HG02852 (cell line): Measurements from ENCODE around the gene CYB561A3.

Experiments
- ATAC-seq: cut with Tn5 transposase; IDR thresholded peaks from one replicate; pipeline ENCODE4 v1.9.1; 2021; ENCODE audit warnings: mild to moderate bottlenecking, moderate library complexity; ENCODE audit not compliant: unreplicated experiment

Gene CYB561A3

GRCh38 chr11:61369372-61370348 lies 8.0 kb upstream of the CYB561A3 start:
- peak; percentile 52 for ATAC-seq

DNA sequence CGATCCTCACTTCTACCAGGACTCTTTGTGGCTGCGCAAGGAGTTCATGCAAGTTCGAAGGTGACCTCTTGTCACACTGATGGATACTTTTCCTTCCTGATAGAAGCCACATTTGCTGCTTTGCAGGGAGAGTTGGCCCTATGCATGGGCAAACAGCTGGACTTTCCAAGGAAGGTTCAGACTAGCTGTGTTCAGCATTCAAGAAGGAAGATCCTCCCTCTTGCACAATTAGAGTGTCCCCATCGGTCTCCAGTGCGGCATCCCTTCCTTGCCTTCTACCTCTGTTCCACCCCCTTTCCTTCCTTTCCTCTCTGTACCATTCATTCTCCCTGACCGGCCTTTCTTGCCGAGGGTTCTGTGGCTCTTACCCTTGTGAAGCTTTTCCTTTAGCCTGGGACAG lies 7.0 kb upstream of the CYB561A3 start:
- ATAC-seq = no peak

DNA sequence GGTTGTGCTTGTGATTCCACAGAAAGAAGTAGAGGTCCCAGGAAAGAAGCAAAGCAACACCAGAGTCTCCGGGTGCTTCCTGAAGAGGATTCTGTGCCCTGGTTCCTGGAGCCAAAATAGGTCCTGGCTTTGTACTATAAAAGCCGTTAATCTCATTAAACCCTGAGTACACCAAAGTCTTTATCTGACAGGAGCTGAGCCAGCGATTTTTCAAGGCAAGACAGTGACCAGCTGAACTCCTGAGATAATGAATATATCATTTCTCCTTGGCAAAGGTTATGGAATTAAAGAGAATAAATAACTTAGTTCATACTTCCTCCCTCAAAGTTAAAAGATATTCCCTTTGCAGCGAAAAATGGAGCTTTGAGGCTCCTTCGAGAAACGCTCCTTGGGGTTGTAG lies 5.7 kb upstream of the CYB561A3 start:
- no peak for ATAC-seq

DNA sequence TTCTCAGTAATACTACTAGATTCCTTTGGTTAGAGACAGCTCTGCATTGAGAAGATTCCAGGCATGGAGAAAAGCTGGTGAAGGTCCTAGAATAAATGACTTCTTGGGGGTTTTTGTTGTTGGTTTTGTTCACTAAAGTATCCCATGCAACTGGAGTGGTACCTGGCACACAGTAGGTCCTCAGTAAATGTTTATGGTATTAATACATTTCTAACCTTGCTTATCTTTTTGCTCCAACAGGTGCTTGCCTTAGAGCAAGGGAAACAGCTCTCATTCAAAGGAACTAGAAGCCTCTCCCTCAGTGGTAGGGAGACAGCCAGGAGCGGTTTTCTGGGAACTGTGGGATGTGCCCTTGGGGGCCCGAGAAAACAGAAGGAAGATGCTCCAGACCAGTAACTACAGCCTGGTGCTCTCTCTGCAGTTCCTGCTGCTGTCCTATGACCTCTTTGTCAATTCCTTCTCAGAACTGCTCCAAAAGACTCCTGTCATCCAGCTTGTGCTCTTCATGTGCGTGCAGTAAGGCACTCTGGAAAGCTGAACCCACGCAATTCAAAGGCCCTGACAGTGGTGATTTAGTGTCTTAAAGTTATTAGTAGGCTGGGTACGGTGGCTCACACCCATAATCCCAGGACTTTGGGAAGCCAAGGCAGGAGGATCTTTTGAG lies 2.5 kb upstream of the CYB561A3 start:
- ATAC-seq = no peak

DNA sequence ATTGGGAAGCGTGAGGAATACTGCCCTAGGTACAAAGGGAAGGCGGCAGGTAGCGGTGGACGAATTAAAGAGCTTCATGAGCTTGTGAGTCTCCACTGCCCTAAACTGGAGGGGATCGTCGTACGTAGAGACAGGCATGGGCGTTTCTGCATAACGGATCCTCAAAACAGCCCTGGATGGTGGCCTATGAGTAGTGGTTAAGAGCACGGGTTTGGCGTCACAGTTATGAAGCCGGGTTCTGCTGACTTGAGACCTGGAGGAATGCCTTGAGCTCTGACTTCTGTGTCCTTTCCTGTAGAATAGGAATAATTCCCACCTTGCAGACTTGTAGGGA lies 827 bp upstream of the CYB561A3 start:
- ATAC-seq = no peak

DNA sequence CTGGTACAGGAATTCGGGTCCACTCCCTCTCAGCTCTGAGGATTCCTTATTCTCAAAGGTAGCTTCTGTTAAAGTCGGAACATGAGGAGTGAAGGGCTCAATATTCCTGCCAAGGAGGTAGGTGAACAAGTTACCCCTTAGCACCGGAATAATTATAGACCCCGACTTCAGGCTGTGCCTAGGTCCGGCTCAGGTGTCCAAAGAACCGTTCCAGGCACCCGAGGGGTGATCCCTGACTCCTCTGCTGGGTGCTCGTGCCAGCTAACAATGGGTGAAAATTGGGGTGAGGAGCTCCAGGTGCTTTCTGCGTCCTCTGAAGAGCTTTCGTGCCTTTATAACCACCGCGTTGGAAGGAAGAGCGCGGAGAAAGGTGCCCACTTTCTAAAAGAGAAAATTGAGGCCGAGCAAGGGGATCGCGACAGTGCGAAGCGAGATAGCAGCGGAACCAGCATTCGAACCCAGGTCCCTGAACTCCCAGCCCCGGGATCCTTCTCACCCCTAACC lies 393 bp downstream of the CYB561A3 start:
- ATAC-seq = no peak

GRCh38 chr11:61359516-61359915 lies 2.2 kb downstream of the CYB561A3 start:
- no peak for ATAC-seq

DNA sequence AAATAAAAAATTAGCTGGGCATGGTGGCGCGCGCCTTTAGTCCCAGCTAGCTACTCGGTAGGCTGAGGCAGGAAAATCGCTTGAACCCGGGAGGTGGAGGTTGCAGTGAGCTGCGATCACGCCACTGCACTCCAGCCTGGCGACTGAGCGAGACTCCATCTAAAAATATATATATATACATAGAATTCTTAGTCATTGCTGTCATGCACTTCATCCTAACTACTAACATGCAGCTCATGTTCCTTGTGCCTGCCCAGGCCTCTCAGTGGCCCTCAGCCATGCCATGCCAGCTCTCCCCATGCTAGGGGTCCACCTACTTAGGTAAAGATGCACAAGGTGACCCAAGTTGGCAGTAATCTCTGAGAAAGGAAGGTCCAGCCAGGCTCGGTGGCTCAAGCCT lies 3.1 kb downstream of the CYB561A3 start:
- no peak for ATAC-seq

GRCh38 chr11:61357894-61358239 lies 3.8 kb downstream of the CYB561A3 start:
- ATAC-seq = no peak

DNA sequence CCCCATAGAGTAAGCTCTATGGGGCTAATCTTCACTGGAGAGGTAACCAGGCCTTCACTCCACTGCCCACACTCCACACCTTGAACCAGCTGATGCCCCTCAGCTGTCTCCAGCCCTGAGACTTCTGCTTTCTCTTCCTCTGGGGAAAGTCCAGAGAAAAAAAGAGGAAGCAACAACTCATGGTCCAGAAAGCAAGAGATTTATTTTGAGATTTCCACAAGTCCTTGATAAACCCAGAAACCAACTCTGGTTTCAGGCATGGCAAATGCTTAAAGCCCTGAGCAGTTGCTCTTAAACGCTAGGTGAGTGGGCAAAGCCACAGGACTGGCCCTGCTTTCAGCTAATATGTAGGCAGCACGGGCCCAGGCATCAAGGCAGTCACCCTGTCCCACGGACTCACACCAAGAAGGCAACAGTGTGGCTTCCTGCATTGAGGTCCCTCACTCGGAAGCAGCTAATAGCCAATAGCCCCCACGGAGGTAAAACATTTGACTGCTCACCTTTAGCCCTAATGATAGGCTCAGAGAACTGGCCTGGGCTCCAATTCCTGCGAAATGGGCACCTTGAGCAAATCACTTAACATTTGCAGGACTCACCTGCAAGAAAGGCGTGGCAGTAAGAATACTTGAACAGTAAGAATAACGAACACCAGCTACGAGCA lies 4.3 kb downstream of the CYB561A3 start:
- ATAC-seq = peak; percentile 39

GRCh38 chr11:61356706-61357105 lies 5.0 kb downstream of the CYB561A3 start:
- ATAC-seq = no peak

GRCh38 chr11:61354208-61354607 lies 7.5 kb downstream of the CYB561A3 start:
- ATAC-seq = no peak

- ATAC-seq = no peak
Measured at GRCh38 chr11:61353131-61354067, 8.3 kb downstream of the CYB561A3 start.

DNA sequence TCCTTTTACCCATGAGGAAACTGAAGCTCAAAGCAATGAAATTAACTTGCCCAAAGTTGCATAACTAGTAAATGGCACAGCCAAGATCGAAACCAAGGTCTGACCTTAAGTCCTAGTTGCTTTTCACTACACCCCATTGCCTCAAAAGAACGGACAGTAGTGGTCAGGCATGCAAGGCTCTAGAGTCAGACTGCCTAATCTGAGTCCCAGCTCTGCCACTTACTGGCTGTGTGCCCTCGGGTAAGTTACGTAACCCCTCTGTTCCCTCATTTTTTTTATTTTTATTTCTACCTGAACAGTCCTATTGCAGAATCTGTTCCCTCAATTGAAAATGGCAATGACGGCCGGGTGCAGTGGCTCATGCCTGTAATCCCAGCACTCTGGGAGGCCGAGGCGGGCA lies 9.6 kb downstream of the CYB561A3 start:
- no peak for ATAC-seq

DNA sequence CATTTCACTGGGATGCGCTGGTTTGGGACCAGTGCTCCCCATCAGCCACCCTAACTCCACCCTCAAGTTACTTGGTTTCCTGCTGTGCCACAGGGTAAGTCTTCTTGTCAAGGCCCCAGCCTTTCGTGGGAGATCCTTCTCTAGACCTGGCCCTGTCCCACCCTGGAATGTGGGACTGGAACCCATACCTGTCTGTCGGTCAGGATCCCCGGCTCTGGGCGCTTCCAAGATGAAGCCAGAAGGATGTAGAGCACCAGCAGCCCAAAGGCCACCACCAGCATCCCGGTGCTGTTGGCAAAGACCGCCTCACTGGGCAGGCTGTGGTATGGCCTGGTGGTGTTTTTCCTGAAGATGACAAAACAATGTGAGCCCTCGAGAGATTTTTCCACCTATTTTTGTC lies 10.9 kb downstream of the CYB561A3 start:
- no peak for ATAC-seq

GRCh38 chr11:61350336-61350735 lies 11.3 kb downstream of the CYB561A3 start:
- ATAC-seq = no peak

DNA sequence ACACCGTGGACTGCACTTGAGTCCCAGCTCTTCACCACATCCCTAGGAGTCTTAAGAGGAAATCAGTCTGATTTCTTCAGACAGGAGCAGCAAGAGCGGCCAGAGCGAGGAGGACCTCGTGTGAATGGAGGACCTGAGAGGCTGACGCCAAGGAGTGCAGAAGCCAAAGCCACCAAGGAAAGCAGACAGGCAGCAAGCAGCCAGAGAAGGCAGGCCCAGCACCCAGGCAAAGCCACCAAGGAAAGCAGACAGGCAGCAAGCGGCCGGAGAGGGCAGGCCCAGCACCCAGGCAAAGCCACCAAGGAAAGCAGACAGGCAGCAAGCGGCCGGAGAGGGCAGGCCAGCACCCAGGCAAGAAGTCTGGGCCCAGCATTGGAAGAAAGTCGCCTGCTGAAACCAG lies 11.8 kb downstream of the CYB561A3 start:
- ATAC-seq = no peak

DNA sequence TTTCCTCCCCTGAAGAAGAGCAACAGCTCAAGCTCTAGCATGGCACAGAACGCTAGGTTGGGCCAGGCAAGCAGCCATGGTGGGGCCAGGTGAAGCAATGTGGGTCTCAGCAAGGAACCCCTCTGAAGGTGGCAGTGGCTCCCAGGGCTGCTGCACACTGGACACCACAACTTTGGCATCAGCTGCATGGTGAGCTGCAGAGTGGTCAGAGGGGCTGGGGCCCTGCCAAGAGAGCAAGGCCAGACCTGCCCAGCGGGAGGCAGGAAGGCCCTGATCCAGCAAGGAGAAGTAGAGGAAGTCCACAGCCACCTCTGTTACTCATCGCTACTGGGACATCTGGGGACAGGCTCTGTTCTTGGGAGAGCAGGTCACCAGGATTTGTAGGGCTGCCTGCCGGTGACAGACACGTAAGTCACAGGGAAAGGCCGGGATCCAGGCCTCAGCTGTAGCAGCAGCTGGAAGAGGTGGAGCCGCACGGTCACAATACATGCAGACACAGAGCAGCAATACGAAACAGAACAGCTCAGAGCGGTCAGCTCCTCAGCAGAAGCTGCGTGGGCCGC lies 12.4 kb downstream of the CYB561A3 start:
- ATAC-seq = no peak

DNA sequence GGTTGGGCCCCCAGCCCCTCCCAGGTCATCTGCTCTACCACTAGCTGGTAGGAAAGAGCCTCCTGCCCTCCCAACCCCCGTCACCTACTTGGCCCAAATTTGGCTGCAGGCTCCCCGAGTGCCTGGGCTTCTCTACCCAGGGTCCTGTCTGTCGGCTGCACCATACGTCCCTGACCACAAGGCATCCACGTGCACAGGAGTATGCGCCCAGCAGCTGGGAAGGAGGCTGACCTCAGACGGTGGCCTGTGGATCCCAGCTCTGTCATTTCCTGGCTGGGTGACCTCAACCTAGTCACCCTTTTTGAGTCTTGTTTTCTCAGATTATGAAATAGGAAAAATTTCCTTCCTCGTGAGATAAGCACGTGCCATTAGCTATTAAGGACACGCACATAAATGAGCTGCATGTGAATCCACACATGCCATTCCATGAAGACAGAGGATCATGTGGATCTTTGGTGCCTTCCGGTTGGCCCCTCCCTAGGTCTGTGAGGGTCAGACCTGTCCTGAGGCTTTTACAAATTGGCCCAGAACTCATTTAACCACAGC lies 13.7 kb downstream of the CYB561A3 start:
- no peak for ATAC-seq
